ENCODE data around the gene TOP2A. TPM values are rescaled to one million over a fixed set of nuclear protein-coding genes. Genes with fewer than 3 reads are reported as not detected.

The TOP2A gene
- total and polyA plus RNA-seq, 9 of the 15 experiments (the other 6 are each of a cell fraction or from before 2014, with no cell fraction given) = 133 to 347 (median 259) TPM

DNA sequence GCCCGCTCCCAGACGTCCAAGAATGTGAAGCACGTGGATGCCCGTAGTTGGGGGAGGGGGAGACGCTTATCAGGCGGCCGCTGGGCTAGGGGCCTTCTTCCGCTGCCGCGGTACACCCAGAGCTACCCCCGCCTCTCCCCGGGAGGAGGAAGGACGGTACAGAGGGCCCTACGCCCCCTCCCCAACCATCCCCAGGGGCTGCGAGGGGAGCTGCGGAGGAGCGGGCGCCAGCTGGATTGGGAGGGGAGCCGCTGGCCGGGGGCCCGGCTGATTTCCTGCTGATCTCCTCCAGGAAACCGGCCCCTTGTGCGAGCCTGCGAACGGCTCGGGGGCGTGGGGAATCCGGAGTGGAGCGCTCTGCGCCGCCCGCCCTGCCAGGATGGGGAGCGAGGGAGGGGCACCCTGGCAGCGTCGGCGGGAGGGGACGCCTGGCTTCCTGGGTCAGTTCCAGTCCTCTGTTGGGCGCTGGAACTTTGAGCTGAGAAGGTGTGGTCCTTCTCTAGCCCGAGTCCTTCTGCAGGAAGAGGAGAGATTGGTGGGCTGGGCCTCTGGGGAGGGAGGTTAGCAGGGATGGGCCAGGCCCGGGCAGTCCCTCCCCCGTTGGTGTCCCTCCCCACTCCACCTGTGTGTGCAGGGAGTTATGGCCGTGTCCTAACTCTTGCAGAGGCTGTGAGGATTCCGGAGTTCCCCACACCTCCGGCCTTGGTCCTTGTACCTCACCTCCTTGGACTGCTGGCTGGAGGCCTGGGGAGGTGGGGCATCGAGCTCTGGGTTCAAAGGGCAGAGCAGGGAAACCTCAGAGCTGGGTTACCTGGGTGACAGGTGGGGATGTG, 72.3 kb downstream of the TOP2A start (continued):
- TF ChIP-seq, protein P1, sequence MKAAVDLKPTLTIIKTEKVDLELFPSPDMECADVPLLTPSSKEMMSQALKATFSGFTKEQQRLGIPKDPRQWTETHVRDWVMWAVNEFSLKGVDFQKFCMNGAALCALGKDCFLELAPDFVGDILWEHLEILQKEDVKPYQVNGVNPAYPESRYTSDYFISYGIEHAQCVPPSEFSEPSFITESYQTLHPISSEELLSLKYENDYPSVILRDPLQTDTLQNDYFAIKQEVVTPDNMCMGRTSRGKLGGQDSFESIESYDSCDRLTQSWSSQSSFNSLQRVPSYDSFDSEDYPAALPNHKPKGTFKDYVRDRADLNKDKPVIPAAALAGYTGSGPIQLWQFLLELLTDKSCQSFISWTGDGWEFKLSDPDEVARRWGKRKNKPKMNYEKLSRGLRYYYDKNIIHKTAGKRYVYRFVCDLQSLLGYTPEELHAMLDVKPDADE (conservative IDR thresholded peaks at IDR 0.05; ENCODE audit: control insufficient read depth, low read depth, low read length) = peak; percentile 66; the same call in 1 of the 2 replicates
- TF ChIP-seq, protein P2, sequence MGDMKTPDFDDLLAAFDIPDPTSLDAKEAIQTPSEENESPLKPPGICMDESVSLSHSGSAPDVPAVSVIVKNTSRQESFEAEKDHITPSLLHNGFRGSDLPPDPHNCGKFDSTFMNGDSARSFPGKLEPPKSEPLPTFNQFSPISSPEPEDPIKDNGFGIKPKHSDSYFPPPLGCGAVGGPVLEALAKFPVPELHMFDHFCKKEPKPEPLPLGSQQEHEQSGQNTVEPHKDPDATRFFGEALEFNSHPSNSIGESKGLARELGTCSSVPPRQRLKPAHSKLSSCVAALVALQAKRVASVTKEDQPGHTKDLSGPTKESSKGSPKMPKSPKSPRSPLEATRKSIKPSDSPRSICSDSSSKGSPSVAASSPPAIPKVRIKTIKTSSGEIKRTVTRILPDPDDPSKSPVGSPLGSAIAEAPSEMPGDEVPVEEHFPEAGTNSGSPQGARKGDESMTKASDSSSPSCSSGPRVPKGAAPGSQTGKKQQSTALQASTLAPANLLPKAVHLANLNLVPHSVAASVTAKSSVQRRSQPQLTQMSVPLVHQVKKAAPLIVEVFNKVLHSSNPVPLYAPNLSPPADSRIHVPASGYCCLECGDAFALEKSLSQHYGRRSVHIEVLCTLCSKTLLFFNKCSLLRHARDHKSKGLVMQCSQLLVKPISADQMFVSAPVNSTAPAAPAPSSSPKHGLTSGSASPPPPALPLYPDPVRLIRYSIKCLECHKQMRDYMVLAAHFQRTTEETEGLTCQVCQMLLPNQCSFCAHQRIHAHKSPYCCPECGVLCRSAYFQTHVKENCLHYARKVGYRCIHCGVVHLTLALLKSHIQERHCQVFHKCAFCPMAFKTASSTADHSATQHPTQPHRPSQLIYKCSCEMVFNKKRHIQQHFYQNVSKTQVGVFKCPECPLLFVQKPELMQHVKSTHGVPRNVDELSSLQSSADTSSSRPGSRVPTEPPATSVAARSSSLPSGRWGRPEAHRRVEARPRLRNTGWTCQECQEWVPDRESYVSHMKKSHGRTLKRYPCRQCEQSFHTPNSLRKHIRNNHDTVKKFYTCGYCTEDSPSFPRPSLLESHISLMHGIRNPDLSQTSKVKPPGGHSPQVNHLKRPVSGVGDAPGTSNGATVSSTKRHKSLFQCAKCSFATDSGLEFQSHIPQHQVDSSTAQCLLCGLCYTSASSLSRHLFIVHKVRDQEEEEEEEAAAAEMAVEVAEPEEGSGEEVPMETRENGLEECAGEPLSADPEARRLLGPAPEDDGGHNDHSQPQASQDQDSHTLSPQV (IDR thresholded peaks at IDR 0.05) = peak; percentile 53; the same call in 1 of the 2 replicates
- TF ChIP-seq, protein P3, sequence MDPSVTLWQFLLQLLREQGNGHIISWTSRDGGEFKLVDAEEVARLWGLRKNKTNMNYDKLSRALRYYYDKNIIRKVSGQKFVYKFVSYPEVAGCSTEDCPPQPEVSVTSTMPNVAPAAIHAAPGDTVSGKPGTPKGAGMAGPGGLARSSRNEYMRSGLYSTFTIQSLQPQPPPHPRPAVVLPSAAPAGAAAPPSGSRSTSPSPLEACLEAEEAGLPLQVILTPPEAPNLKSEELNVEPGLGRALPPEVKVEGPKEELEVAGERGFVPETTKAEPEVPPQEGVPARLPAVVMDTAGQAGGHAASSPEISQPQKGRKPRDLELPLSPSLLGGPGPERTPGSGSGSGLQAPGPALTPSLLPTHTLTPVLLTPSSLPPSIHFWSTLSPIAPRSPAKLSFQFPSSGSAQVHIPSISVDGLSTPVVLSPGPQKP (CRISPR knock-in tag; IDR thresholded peaks at IDR 0.05) = no peak
- TF ChIP-seq FOXJ3 (CRISPR knock-in tag; IDR thresholded peaks at IDR 0.05) (no peak), SNIP1 (IDR thresholded peaks at IDR 0.05; ENCODE audit: low read depth) (no peak), GATA2 (CRISPR knock-in tag; IDR thresholded peaks at IDR 0.05) (0 out of 2 replicates have a peak, but pooled peaks have one; percentile 20), GATAD2A (IDR thresholded peaks at IDR 0.05) (no peak), SIN3A (IDR thresholded peaks at IDR 0.05; ENCODE audit: borderline replicate concordance in 2 of 2, control insufficient read depth in 1 of 2, low read depth in 2 of 2, low read length in 2 of 2) (peak in 1 of 2 experiments; percentile 34; a peak in 1 of 4 replicates), HDAC6 (IDR thresholded peaks at IDR 0.05; ENCODE audit: low read depth, low read length) (no peak), NFIX (CRISPR knock-in tag; IDR thresholded peaks at IDR 0.05; ENCODE audit: low read depth) (no peak), MYC (IDR thresholded peaks at IDR 0.05; ENCODE audit: low read depth, low read length) (peak; percentile 83), MYC (CRISPR knock-in tag; IDR thresholded peaks at IDR 0.05; ENCODE audit: borderline replicate concordance, low read depth) (no peak), ZNF324 (CRISPR knock-in tag; IDR thresholded peaks at IDR 0.05) (no peak), GABPA (tag; conservative IDR thresholded peaks at IDR 0.05; ENCODE audit: low read depth) (0 out of 2 replicates have a peak, but pooled peaks have one; percentile 22), CBFA2T2 (conservative IDR thresholded peaks at IDR 0.05) (0 out of 2 replicates have a peak, but pooled peaks have one; percentile 15), ZNF586 (CRISPR knock-in tag; conservative IDR thresholded peaks at IDR 0.05) (no peak), ZFX (CRISPR knock-in tag; IDR thresholded peaks at IDR 0.05) (peak; percentile 44), DPF2 (IDR thresholded peaks at IDR 0.05) (peak; percentile 37; the same call in 1 of the 2 replicates), ZKSCAN8 (CRISPR knock-in tag; IDR thresholded peaks at IDR 0.05) (no peak)
- TF ChIP-seq, protein P4, sequence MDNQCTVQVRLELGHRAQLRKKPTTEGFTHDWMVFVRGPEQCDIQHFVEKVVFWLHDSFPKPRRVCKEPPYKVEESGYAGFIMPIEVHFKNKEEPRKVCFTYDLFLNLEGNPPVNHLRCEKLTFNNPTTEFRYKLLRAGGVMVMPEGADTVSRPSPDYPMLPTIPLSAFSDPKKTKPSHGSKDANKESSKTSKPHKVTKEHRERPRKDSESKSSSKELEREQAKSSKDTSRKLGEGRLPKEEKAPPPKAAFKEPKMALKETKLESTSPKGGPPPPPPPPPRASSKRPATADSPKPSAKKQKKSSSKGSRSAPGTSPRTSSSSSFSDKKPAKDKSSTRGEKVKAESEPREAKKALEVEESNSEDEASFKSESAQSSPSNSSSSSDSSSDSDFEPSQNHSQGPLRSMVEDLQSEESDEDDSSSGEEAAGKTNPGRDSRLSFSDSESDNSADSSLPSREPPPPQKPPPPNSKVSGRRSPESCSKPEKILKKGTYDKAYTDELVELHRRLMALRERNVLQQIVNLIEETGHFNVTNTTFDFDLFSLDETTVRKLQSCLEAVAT (IDR thresholded peaks at IDR 0.05) = no peak
